K562 (cell line): Measurements from ENCODE around the gene ARHGAP32.

Experiments
- SMARCC2 ChIP-seq: fragments of 450-650 bp; IDR thresholded peaks from 2 replicates; pipeline ENCODE4 v1.6.1; 2017; ENCODE audit warnings: antibody characterized with exemption, moderate library complexity, mild to moderate bottlenecking, low read depth
- ZNF407 ChIP-seq: fragments of 450-650 bp; IDR thresholded peaks from 2 replicates; pipeline ENCODE4 v1.6.1; 2016; ENCODE audit warnings: low read depth
- ZNF512 ChIP-seq: IDR thresholded peaks from 2 replicates; pipeline ENCODE4 v1.6.1; 2016; ENCODE audit warnings: missing genetic modification characterization, missing compliant biosample characterization
- ZNF740 ChIP-seq, 3 experiments: fragments of 200-800 bp in 1 of 3; sonication (Bioruptor generic) in 1 of 3; sonication (generic) in 1 of 3; formaldehyde crosslinking in 1 of 3; IDR thresholded peaks; 2 replicates each; pipeline versions ENCODE4 v1.6.1 to v1.8.0; 2016 to 2022; ENCODE audit warnings: mild to moderate bottlenecking in 2 of 3, missing compliant biosample characterization in 2 of 3, missing genetic modification characterization in 2 of 3, missing genetic modification reagents in 1 of 3

- TF ChIP-seq ZNF407: no peak
- TF ChIP-seq ZNF740 (CRISPR knock-in tag; IDR thresholded peaks at IDR 0.05): no peak
- no peak for TF ChIP-seq ZNF740 (tag; IDR thresholded peaks at IDR 0.05)
- TF ChIP-seq ZNF512 (tag): no peak
- no peak for TF ChIP-seq SMARCC2
Measured at GRCh38 chr11:128936606-128937251, 255.4 kb downstream of the ARHGAP32 start.
